Measurements from ENCODE around the gene SIPA1L3.
"Not testable (repeated sequence)": the region's sequence is repeated elsewhere in the genome, so short reads cannot be mapped to it uniquely, and the experiment has no call there.

Gene SIPA1L3

GRCh38 chr19:38223617-38224013 lies 316.6 kb downstream of the SIPA1L3 start:
- no peak for DNase-seq

DNA sequence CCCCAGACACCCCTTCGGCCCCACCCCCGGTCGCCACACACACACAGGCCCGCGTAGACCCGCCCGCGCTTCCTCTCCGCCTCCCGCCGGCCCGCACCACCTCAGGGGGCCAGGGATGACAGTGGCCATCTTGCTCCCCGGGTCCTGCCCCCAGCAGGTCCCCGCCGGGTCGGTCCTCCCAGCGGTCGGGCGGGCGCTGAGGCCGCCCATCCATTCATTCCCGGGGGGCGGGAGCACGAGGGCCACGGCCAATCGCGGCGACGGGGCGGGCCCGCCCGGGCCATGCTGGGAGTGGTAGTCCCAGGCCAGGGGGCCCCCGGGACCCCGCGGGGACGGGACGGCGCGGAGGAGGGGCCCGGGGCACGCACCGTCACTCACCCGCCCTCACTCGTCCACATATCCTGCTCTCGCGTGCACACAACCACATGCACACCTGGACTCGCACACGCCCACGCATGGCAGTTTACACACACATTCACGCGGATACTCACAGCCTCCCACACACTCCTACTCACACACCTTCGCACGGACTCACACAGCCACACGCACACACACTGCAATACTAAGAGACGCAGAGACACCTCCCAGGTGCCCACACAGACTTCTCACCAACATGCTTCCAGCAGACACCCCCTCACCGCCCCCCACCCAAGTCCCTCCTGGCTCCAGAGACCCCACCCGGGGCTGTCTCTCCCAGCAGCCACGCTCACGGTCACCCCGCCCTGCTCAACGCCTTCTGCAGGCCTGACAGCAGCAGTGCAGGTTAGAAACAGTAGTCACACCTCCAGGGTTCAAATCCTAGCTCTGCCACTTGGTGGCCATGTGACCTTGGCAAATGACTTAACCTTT lies 317.2 kb downstream of the SIPA1L3 start, which contains the start of gene DPF1:
DPF1 (minus strand) TSS at position 209 of the 849 bp plus-strand sequence; CDS start at position 129, 80 bp downstream.
- peak; percentile 50 for DNase-seq

DNA sequence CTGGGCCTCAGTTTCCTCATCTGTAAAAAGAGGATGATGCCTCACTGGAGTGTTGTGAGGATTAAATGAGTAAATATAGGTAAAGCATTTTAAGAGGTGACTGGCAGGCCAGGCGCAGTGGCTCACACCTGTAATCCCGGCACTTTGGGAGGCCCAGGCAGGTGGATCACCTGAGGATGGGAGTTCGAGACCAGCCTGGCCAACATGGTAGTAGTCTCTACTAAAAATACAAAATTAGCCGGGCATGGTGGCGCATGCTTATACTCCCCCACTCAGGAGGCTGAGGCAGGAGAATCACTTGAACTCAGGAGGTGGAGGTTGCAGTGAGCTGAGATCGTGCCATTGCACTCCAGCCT lies 317.8 kb downstream of the SIPA1L3 start:
- DNase-seq = not testable (repeated sequence)

GRCh38 chr19:38227287-38228004 lies 320.4 kb downstream of the SIPA1L3 start:
- no peak for DNase-seq

DNA sequence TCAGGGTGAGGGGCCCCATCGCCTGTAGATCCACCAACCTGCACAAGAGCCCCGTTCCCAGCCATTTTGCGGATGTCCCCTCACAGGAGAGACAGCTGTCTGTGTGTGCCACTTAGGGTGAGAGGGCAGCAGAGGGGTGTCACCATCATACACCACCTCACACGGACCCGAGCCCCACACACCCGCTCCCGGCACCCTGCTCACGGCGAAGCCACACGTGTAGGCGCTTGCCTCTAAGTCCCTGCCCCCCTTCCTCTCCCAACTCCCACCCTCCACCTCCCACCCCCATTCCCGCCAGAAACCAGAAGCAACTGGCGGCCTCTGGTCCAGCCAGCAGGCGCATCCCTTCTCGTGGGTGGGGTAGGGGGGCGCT lies 321.0 kb downstream of the SIPA1L3 start:
- no peak for DNase-seq

- DNase-seq = no peak
Measured at GRCh38 chr19:38228491-38229439, 321.8 kb downstream of the SIPA1L3 start.

GRCh38 chr19:38229585-38230073 lies 322.6 kb downstream of the SIPA1L3 start:
- DNase-seq = peak; percentile 70

GRCh38 chr19:38230506-38231133 lies 323.6 kb downstream of the SIPA1L3 start:
- not testable (repeated sequence) for DNase-seq

- no peak for DNase-seq
Measured at GRCh38 chr19:38231918-38232317, 324.9 kb downstream of the SIPA1L3 start.

DNA sequence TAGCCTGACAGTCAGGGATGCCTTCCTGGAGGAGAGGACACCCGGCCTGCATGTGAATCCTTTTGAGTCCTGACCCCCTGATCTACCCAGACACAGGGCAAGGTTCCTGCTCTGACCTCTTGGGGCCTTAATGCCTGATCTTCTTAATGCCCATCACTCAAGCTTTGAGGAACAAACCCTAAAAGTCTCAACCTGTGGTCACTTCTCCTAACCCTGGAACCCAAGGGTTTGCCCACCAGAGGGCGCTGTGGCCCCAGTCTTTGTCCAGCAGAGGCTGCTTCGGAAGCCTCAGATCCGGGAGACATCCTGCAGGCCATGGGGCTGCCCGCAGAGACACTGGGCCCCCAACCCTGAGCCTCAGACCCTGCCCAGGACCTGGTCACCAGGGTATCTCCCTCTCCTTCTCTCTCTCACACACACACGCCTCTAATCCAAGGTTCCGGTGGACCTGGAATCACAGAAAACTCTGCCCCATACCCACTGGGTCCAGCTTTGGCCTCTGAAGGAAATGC lies 326.8 kb downstream of the SIPA1L3 start:
- DNase-seq = peak; percentile 75

DNA sequence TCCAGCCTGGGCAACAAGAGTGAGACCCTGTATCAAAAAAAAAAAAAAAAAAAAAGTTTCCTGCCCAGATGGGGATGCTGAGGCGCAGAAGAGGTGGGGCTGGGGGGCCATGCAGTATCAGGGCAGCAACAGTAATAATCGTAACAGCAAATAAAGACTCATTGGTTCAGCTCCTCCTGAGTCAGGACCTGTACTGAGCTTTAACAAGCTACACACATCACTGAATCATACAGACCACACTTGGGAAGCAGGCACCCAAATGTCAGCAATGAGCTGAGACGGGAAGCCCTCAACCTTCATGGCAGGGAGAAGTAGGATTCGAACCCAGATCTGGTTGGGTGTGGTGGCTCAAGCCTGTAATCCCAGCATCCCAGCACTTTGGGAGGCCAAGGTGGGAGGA lies 327.6 kb downstream of the SIPA1L3 start:
- no peak for DNase-seq

GRCh38 chr19:38239816-38240215 lies 332.8 kb downstream of the SIPA1L3 start:
- DNase-seq = no peak

- DNase-seq = no peak
Measured at GRCh38 chr19:38243279-38243673, 336.3 kb downstream of the SIPA1L3 start.

DNA sequence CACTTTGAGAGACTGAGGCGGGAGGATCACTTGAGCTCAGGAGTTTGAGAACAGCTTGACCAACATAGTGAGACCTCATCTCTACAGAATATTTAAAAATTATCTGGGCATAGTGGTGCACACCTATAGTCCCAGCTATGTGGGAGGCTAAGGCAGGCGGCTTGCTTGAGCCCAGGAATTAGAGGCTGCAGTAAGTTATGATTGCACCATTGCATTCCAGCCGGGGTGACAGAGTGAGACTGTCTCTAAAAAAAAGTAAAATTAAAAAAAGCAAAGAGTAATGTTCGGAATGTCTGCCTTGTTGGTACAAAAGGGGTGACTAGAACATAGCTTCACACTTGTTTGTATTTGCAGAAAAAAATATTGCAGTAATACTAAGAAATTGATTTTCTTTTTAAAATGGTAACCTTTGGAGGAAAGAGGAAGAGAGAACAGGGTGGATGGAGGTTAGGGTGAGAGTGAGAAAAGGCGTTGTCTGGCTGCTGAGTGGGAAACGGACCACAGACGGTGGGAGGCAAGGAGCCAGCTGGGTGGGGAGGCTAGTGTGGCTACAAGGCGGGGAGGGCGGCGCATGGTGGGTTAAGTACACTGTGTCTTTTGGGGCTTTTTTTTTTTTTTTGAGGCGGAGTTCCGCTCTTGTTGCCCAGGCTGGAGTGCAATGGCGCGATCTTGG lies 339.0 kb downstream of the SIPA1L3 start:
- no peak for DNase-seq

DNA sequence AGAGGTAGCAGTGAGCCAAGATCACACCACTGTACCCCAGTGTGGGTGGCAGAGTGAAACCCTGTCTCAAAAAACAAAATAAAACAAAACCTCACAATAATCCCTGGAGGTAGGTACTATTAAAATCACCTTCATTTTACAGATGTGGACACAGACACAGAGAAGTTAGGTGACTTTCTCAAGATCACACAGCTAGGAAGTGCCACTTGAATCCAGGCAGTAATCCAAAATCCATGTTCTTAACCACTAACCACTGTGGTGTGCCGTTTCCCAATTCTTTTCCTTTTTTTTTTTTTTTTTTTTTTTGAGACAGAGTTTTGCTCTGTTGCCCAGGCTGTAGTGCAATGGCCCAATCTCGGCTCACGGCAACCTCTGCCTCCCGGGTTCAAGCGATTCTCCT lies 340.1 kb downstream of the SIPA1L3 start:
- DNase-seq = no peak

DNA sequence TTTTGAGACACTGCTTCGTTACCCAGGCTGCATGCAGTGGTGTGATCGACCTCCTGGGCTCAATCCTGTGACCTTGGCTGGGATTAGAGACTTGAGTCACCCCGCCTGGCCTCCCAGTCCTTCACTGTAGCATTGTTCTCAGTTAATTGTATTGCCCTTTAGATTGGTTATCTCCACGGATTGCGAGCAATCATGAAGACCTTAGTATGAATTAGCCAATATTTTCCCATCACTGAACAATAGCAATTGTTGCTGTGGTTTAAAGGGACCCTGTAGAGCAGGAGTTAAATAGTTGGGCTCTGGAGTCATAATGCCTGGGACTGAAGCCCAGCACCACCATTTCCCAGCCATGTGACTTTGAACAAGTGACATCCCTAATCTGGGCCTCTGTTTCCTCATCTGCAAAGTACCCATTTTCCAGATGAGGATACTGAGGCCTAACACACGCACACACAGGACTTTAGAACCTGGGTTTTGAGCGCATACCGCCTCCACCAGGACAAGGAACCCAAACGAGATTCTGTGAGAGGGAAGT lies 340.8 kb downstream of the SIPA1L3 start:
- no peak for DNase-seq

GRCh38 chr19:38248421-38248820 lies 341.4 kb downstream of the SIPA1L3 start:
- DNase-seq = no peak

- no peak for DNase-seq
Measured at GRCh38 chr19:38250428-38250820, 343.4 kb downstream of the SIPA1L3 start.

DNA sequence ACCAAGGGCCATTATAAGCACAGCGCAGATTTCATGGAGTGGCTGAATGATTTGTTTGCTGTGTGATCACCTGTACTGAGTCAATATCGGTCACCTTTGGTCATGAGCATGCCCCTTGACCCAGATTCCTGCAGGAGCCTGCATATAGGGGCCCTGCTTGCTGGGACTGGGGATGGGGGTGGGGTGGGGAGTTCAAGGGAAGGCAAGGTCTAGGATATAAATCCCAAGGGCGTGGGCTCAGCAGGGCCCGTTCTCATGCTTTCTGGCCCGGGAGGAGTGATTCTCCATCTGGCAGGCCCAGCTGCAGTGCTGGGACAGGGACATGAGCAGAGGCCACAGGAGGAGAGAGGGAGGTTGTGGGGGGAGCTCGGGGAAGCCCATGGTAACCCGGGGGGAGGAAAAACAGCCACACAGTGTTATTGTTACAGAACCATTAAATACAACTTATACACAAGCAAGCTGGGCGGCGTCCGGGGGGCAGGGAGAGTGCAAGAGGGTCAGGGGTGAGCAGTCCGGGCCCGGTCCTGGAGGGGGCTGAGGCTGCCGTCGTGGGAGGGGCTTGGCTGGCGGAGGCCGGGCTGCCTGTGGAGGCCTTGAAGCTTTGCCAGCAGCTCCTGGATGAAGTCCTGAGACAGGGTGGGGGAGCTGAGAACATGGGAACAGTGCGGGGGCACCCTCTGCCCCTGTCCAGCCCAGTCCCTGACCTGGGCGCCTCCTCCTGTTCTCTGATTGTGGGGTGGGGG lies 344.0 kb downstream of the SIPA1L3 start:
- no peak for DNase-seq

DNA sequence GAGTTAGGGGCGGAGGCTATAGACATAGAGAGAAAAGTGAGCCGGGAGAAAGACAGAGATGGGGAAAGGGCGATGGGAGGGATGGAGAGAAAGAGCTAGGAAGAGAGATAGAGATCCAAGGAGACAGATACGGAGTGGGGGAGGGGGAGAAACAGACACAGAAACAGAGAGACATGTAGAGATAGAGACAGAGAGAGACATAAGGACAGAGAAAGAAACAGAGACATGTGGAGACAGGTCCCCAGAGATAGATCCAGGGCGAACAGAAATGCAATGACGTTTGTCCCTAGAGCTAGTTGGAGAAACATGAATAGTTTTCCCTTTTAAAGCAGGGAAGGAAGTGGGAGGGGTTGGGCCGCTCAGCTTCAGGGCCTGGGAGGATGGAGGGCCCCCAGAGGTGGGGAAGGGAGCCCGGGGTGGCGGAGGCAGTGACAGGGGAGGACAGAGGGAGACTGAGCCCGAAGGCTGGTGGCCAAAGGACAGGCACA lies 344.6 kb downstream of the SIPA1L3 start:
- no peak for DNase-seq
